HG03457 (cell line): ENCODE results near the gene SEC11C.

ENCODE experiments used
- ATAC-seq: cut with Tn5 transposase; IDR thresholded peaks from one replicate; pipeline ENCODE4 v1.9.1; 2021; ENCODE audit warnings: moderate number of reproducible peaks; ENCODE audit not compliant: unreplicated experiment

SEC11C gene

GRCh38 chr18:59143441-59143840 lies 3.8 kb downstream of the SEC11C start:
- ATAC-seq, result no peak

GRCh38 chr18:59144483-59144882 lies 4.8 kb downstream of the SEC11C start:
- no peak for ATAC-seq

GRCh38 chr18:59145055-59145454 lies 5.4 kb downstream of the SEC11C start:
- ATAC-seq, result no peak

- no peak for ATAC-seq
These were observed 8.5 kb downstream of the SEC11C start for GRCh38 chr18:59148192-59148591.

GRCh38 chr18:59149007-59149406 lies 9.3 kb downstream of the SEC11C start:
- no peak for ATAC-seq

- ATAC-seq, result no peak
These were observed 9.7 kb downstream of the SEC11C start for GRCh38 chr18:59149416-59149815.

- ATAC-seq, result no peak
These were observed 10.6 kb downstream of the SEC11C start for GRCh38 chr18:59150236-59150635.

GRCh38 chr18:59155153-59155552 lies 15.5 kb downstream of the SEC11C start:
- no peak for ATAC-seq

- no peak for ATAC-seq
These were observed 16.6 kb downstream of the SEC11C start for GRCh38 chr18:59156316-59156715.

GRCh38 chr18:59159265-59159664 lies 19.6 kb downstream of the SEC11C start:
- no peak for ATAC-seq

- ATAC-seq, result no peak
These were observed 20.3 kb downstream of the SEC11C start for GRCh38 chr18:59159986-59160385.

- ATAC-seq, result no peak
These were observed 33.1 kb downstream of the SEC11C start for GRCh38 chr18:59172664-59173249.

- no peak for ATAC-seq
These were observed 37.8 kb downstream of the SEC11C start for GRCh38 chr18:59177485-59177884.

GRCh38 chr18:59180150-59180845 lies 40.6 kb downstream of the SEC11C start:
- ATAC-seq, result no peak

GRCh38 chr18:59182673-59183072 lies 43.0 kb downstream of the SEC11C start:
- ATAC-seq, result no peak

GRCh38 chr18:59189008-59189407 lies 49.3 kb downstream of the SEC11C start:
- no peak for ATAC-seq

- ATAC-seq, result no peak
These were observed 50.1 kb downstream of the SEC11C start for GRCh38 chr18:59189746-59190145.

GRCh38 chr18:59196161-59196725 lies 56.6 kb downstream of the SEC11C start:
- ATAC-seq, result no peak

- ATAC-seq, result no peak
These were observed 58.0 kb downstream of the SEC11C start for GRCh38 chr18:59197636-59198035.

- no peak for ATAC-seq
These were observed 58.5 kb downstream of the SEC11C start for GRCh38 chr18:59198215-59198614.

- no peak for ATAC-seq
These were observed 61.1 kb downstream of the SEC11C start for GRCh38 chr18:59200787-59201186.

- ATAC-seq, result no peak
These were observed 62.7 kb downstream of the SEC11C start for GRCh38 chr18:59202258-59202820.
